ENCODE data around the gene OPCML.

GRCh38 chr11:132438418-132438817, 1093.9 kb downstream of the OPCML start:
- no peak for TF ChIP-seq POLR2AphosphoS5 (IDR thresholded peaks at IDR 0.05; ENCODE audit: low read depth, low read length)
- no peak for TF ChIP-seq CTCF (IDR thresholded peaks at IDR 0.05)
- TF ChIP-seq REST (IDR thresholded peaks at IDR 0.05; ENCODE audit: insufficient read depth in 1 of 2, low read depth in 2 of 2, low read length in 1 of 2) = no peak
